ENCODE results near the gene C16orf46. TPM values are rescaled to one million over a fixed set of nuclear protein-coding genes. Genes with fewer than 3 reads are reported as not detected.

Gene C16orf46
- total RNA-seq (2022; extraction: Qiagen RNA extraction): 0.59 to 1.5 TPM (median 0.72 TPM) in 5 replicates

GRCh38 chr16:81077076-81077940 lies at the start of gene C16orf46:
Gene C16orf46, minus strand, starts transcription at chr16:81077238. Its CDS starts 13,283 bp downstream, at chr16:81063955.

GRCh38 chr16:81095953-81096714 lies 19.1 kb upstream of the C16orf46 start, which contains the start of gene GCSH:
Gene GCSH, minus strand, starts transcription at chr16:81096395. Its CDS starts 117 bp downstream, at chr16:81096278.

GRCh38 chr16:81035398-81035974 lies 41.6 kb downstream of the C16orf46 start, which contains the start of gene ATMIN:
Gene ATMIN, plus strand, starts transcription at chr16:81035842. Its CDS starts 29 bp downstream, at chr16:81035871.

Other genes with a start within 250 kb of the C16orf46 start
- gene CMC2, start 70.4 kb downstream of the C16orf46 start, total RNA-seq (2022; extraction: Qiagen RNA extraction): 120 to 133 TPM (median 132 TPM) in 5 replicates
- 61.2 to 108 TPM (median 65.8 TPM) in 5 replicates for gene CENPN, start 70.0 kb downstream of the C16orf46 start, total RNA-seq (2022; extraction: Qiagen RNA extraction)
- 30.8 to 32.2 TPM (median 31.7 TPM) in 5 replicates for gene ATMIN, start 41.4 kb downstream of the C16orf46 start, total RNA-seq (2022; extraction: Qiagen RNA extraction)
- gene GCSH, start 19.2 kb upstream of the C16orf46 start, total RNA-seq (2022; extraction: Qiagen RNA extraction): 53.8 to 64.1 TPM (median 57.5 TPM) in 5 replicates
- 0.94 to 1.1 TPM (median 1.0 TPM) in 5 replicates for gene BCO1, start 161.5 kb upstream of the C16orf46 start, total RNA-seq (2022; extraction: Qiagen RNA extraction)
- gene GAN, start 237.7 kb upstream of the C16orf46 start, total RNA-seq (2022; extraction: Qiagen RNA extraction): 2.3 to 3.3 TPM (median 2.5 TPM) in 5 replicates